Thoracic aorta (tissue), 2 donors: ENCODE data around the gene PDHX. TPM values are rescaled to one million over a fixed set of nuclear protein-coding genes. Genes with fewer than 3 reads are reported as not detected.

Experiments used
- ATAC-seq: fragments of 150-250 bp; one replicate; pipeline ENCODE4 v1.8.0; 2017; ENCODE audit warnings: low read depth; ENCODE audit not compliant: insufficient number of reproducible peaks, low FRiP score
- DNase-seq: peaks from one replicate; pipeline ENCODE4 v3.0.0-alpha.2; 2020; ENCODE audit warnings: low spot score
- H3K27ac ChIP-seq, 2 donors: fragments of 200-600 bp; sonication (generic); 1 replicate in 1 of 2; 2 replicates in 1 of 2; pipeline ENCODE4 v1.5.1; 2016; ENCODE audit warnings: mild to moderate bottlenecking in 2 of 2, moderate library complexity in 2 of 2
- H3K27me3 ChIP-seq: fragments of 200-600 bp; sonication (generic); replicated peaks from 2 replicates; pipeline ENCODE4 v1.6.0; 2016; ENCODE audit warnings: mild to moderate bottlenecking; ENCODE audit not compliant: insufficient read depth
- H3K36me3 ChIP-seq: fragments of 200-600 bp; sonication (generic); one replicate; pipeline ENCODE4 v1.5.1; 2016
- H3K4me1 ChIP-seq, 2 donors: fragments of 200-600 bp; sonication (generic); 1 replicate in 1 of 2; 2 replicates in 1 of 2; pipeline versions ENCODE4 v1.5.1 to v1.6.0; 2016; ENCODE audit warnings: low read depth in 2 of 2, mild to moderate bottlenecking in 1 of 2; ENCODE audit not compliant: control insufficient read depth in 1 of 2
- H3K4me3 ChIP-seq: fragments of 200-600 bp; sonication (generic); 2 replicates; pipeline ENCODE4 v1.5.1; 2016; ENCODE audit warnings: mild to moderate bottlenecking
- H3K9me3 ChIP-seq: fragments of 200-600 bp; sonication (generic); 2 replicates; pipeline ENCODE4 v1.5.1; 2016
- CTCF ChIP-seq: fragments of 200-600 bp; sonication (generic); IDR thresholded peaks from one replicate; pipeline ENCODE4 v1.5.1; 2019; ENCODE audit warnings: antibody characterized with exemption
- total RNA-seq, 2 donors: library from RNA; depleted of rRNA; stranded (reverse); fragments of >200 nt; gene quantifications; one replicate each; pipeline versions ENCODE4 v1.1.0 to v1.2.3, GENCODE V29; 2016

The PDHX gene
- total RNA-seq, 2 donors from 2014 or later = 19.8 to 27.5 TPM

GRCh38 chr11:34904421-34904955 is 11.9 kb upstream of the PDHX start:
- Histone ChIP-seq H3K9me3 (peaks cover 14% of the 10 kb centered on the region), H3K27me3 (no peaks in the 10 kb centered on the region), H3K27ac (no peak overlapping the region), H3K4me1 (no peaks in the 10 kb centered on the region), H3K36me3 (no peaks in the 10 kb centered on the region), H3K4me3 (no peak overlapping the region)
- no peak for ATAC-seq
- TF ChIP-seq CTCF = no peak
- no peak for DNase-seq

- ATAC-seq (no peak), DNase-seq (no peak)
- Histone ChIP-seq H3K27ac (no peak overlapping the region), H3K36me3 (no peaks in the 10 kb centered on the region), H3K9me3 (peaks cover 4% of the 10 kb centered on the region), H3K27me3 (no peaks in the 10 kb centered on the region), H3K4me3 (no peak overlapping the region), H3K4me1 (no peaks in the 10 kb centered on the region)
- no peak for TF ChIP-seq CTCF
Observed at GRCh38 chr11:34905666-34906065, 10.8 kb upstream of the PDHX start.

DNA sequence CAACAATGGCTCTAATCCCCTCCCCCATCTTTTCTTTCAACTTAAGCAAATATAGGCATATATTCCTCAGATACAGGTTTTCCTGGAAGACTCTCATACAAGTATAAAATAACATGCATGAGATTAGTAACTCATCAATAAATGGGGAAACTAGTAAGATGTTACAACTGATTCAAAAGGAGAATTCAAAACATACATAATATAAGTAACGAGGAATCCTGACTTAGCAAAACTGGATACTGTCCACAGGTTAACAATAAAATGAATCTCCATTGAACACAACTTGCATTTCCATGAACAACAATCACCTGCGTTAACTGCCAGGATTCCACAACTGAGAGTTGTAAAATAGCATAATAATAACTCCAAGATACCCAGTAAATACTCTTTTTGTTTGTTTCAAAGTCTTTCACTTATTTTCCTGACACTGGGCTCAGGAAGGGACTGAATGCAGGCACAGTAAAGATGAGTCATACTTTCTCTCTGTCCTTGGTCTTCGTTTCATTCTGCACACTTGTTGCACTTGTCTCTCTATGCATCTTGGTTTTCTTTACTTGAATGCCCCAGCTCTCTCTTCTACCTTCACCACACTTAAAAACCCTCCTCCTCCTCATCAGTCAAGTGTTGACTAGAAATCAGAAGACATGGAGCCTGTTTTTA is 8.4 kb upstream of the PDHX start:
- no peak overlapping the region for H3K27ac ChIP-seq
- TF ChIP-seq CTCF = no peak
- H3K9me3 ChIP-seq = no peaks in the 10 kb centered on the region
- no peaks in the 10 kb centered on the region for H3K27me3 ChIP-seq
- ATAC-seq (no peak), DNase-seq (no peak)
- no peaks in the 10 kb centered on the region for H3K36me3 ChIP-seq
- H3K4me3 ChIP-seq = no peak overlapping the region
- H3K4me1 ChIP-seq = no peaks in the 10 kb centered on the region

DNA sequence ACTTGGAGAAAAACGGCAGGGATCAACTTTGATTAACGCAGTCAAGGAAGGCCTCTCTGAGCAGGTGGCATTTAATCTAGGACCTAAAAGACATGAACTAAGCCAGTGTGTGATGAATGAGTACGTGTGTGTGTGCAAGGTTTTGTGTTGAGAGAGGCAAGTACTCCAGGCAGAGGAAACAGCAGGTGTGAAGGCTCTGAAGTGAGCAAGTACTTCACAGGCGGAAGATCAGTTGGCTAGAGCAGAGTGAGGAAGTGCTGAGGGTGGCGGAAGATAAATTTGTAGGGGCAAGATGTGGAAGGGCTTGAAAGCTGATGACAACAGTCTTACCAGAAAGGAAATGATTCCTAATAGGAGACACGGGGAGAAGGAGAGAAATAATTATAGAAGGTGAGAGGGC is 7.0 kb upstream of the PDHX start:
- H3K4me3 ChIP-seq = no peak overlapping the region
- no peaks in the 10 kb centered on the region for H3K4me1 ChIP-seq
- ATAC-seq = no peak
- no peaks in the 10 kb centered on the region for H3K27me3 ChIP-seq
- no peak for DNase-seq
- H3K27ac ChIP-seq = no peak overlapping the region
- no peaks in the 10 kb centered on the region for H3K9me3 ChIP-seq
- TF ChIP-seq CTCF = no peak
- H3K36me3 ChIP-seq = no peaks in the 10 kb centered on the region

- Histone ChIP-seq H3K9me3 (no peaks in the 10 kb centered on the region), H3K27ac (no peak overlapping the region), H3K36me3 (no peaks in the 10 kb centered on the region), H3K4me3 (no peak overlapping the region), H3K4me1 (peaks cover 0 to 5% of the 10 kb centered on the region in 2 donors), H3K27me3 (no peaks in the 10 kb centered on the region)
- DNase-seq (no peak), ATAC-seq (no peak)
- TF ChIP-seq CTCF = no peak
Observed at GRCh38 chr11:34909955-34910354, 6.5 kb upstream of the PDHX start.
